GM19324 (cell line): ENCODE results near the gene HSPB9.

Source experiments
- ATAC-seq: cut with Tn5 transposase; IDR thresholded peaks from one replicate; pipeline ENCODE4 v1.9.1; 2021; ENCODE audit warnings: mild to moderate bottlenecking, moderate library complexity; ENCODE audit not compliant: unreplicated experiment, low FRiP score

The HSPB9 gene

GRCh38 chr17:42122371-42123303, at the start of gene HSPB9:
Gene HSPB9 (plus strand): TSS chr17:42122804. CDS start chr17:42122851, 47 bp downstream.
- no peak for ATAC-seq

GRCh38 chr17:42075789-42076188, 46.8 kb upstream of the HSPB9 start:
- no peak for ATAC-seq

DNA sequence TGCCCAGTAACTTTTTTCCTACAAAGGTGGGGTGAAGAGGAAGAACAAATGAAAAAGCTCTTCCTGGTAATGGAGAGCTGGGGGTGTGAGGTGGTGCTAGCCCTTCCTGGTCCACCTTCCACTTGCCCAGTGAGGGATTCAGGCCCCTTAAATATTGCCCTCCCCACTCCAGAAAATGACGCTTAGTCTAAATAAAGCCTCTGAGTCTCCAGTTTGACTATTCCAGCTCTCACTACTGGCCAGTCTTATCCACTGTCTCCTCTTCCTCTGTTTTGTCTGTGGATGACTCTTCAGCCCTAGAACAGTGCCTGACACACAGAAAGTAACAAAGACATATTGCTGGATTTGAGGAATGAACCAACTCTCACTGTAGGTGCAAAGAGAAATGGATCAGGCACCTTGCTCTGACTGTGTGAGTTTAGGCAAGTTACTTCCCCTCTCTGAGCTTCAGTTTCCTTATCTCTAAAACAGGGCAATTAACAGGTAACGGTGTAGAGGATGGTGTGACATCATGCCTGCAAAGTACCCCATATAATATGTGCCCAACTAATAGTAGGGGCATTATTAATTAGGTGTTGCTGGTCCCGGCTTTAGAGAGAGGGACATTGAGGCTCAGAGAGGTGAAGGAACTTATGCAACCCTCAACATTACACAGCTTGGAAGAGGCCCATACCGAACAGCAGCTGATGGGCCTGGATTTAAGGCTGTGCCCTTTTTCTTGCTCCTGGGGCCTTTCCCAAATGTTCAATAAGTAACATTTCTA, 45.6 kb upstream of the HSPB9 start:
- no peak for ATAC-seq

GRCh38 chr17:42077755-42078154, 44.8 kb upstream of the HSPB9 start:
- ATAC-seq: no peak

GRCh38 chr17:42078396-42079043, 44.1 kb upstream of the HSPB9 start:
- no peak for ATAC-seq

- ATAC-seq: no peak
Measured at GRCh38 chr17:42079541-42079940, 43.1 kb upstream of the HSPB9 start.

DNA sequence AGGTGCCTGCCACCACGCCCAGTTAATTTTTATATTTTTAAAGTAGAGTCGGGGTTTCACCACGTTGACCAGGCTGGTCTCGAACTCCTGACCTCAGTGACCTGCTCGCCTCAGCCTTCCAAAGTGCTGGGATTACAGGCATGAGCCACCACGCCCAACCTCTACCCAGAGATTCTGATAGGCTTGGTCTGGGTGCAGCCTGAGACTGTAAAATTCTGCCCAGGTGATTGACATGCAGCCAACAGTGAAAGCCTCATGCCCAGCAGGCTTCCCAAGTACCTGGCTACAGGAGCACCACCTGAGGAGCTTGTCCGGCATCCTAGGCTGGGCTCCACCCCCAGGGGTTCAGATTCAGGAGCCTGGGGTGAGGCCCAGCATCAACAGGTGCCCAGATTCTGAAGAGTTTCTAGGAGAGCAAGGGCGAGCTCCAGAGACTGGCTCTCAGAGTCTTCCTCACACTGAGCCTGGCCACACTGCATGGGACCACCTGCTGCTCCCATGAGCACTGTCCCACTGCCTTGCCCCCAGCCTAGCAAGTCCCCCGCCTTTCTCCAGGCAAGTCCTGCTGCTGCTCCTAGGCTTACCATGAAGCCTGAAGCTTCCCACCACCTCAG, 41.0 kb upstream of the HSPB9 start:
- no peak for ATAC-seq

DNA sequence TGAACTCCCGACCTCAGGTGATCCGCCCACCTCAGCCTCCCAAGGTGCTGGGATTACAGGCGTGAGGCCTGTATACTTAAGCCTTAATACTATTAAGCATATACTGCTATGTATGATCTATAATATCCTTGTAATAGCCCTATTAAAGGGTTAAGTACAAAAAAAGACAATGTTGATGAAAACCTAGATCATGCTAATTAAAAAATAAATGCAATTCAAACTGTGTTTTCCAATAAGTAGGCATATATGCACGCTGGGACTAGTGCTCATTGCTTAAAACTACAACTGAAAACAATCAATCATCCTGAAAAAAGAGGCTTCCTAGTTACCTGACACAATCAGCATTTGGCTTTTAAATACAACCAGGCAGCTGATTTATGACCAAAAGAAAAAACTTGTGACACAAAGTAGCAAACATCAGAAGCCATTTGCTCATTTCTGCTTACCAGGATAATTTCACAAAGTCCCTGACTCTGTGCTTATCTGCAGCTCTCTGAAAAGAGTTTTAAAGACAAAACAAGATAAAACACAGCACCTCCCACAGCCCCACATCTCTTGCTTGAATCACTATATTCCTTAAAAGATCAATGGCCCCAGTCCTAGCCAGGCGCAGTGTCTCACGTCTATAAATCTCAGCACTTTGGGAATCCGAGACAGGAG, 35.4 kb upstream of the HSPB9 start:
- ATAC-seq: no peak

- ATAC-seq: no peak
Measured at GRCh38 chr17:42087736-42088705, 34.6 kb upstream of the HSPB9 start.

DNA sequence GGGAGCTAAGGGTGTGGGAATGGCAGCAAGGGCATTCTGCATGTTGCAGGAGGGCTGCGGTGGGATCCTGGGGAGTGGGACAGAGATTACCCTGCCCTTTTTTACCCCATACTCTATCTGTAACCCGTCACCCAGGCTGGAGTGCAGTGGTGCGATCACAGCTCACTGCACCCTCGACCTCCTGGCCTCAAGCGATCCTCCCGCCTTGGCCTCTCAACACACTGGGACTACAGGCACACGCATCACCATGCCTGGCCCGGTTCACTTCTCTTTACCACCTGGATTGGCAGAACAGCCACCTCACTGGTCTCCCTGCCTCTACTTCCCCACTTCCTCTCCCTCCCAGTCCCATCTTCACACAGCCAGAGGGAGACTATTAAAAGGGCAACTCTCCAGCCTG, 33.9 kb upstream of the HSPB9 start:
- ATAC-seq: no peak

DNA sequence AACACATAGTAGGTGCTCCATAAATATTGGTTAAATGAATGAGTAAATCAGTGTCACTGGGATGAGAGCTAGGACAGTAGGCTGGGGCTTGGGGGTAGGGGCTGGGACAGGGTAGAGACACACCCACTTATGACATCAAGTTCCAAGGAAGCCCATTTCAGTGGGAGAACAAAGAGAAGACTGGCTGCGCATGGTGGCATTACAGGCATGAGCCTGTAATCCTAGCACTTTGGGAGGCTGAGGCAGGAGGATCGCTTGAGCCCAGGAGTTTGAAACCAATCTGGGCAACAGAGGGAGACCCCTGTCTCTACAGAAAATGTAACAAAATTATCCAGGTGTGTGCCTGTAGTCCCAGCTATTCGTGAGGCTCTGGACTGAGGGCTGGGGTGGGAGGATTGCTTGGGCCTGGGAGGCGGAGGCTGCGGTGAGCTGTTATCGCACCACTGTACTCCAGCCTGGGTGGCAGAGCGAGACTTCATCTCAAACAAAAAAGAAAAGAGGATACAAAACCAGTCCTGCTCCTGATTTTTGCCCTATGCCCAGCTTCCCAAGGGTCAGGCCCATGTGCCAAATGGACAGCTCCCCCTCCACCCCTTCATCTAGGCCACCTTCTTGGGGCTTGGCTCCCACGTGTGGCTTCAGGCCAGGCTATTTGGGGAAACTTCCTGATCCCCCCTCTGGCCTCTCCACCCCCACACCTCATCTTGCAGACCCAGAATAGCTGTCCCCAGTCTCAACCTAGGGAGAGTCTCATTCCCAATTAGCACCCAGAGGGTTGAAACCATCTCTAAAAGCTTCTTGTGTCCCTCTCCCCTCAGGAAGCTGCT, 31.4 kb upstream of the HSPB9 start:
- no peak for ATAC-seq

- no peak for ATAC-seq
Measured at GRCh38 chr17:42092939-42093338, 29.7 kb upstream of the HSPB9 start.

- no peak for ATAC-seq
Measured at GRCh38 chr17:42094375-42095069, 28.1 kb upstream of the HSPB9 start.

DNA sequence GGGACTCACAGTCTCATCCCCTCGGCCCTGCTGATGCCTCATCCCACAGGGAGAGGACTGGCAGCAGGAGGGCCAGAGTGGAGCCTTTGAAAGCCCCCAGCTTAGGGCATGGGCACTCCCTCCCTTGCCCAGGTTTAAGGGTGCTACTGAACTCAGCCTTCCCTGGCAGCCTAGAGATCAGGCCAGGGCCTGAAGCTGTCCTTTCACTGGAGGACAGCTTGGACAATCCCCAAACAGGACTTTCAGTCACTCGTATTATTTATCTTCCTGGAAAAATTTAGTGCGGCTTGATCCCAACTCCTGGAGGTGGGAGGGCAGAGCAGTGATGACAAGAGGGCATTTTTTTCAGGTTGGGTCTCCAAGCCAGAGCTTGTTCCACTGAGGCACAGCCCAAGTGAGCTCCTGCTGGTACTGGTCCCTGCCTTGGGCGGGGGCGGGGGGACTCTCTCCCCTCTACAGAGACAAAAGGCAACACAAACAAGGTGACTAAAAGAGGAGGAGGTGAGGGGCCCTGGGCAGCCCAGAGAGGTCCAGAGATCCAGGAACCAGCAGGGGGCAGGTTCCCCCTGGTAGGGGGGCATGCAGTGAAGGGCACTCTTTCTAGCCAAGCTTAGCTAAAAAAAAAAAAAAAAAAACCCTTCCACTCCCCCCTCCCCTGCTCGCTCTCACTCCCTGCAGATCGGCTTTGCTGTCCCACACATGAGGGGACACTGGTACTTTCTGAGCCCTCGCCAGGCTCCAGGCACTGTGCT, 26.1 kb upstream of the HSPB9 start:
- no peak for ATAC-seq

DNA sequence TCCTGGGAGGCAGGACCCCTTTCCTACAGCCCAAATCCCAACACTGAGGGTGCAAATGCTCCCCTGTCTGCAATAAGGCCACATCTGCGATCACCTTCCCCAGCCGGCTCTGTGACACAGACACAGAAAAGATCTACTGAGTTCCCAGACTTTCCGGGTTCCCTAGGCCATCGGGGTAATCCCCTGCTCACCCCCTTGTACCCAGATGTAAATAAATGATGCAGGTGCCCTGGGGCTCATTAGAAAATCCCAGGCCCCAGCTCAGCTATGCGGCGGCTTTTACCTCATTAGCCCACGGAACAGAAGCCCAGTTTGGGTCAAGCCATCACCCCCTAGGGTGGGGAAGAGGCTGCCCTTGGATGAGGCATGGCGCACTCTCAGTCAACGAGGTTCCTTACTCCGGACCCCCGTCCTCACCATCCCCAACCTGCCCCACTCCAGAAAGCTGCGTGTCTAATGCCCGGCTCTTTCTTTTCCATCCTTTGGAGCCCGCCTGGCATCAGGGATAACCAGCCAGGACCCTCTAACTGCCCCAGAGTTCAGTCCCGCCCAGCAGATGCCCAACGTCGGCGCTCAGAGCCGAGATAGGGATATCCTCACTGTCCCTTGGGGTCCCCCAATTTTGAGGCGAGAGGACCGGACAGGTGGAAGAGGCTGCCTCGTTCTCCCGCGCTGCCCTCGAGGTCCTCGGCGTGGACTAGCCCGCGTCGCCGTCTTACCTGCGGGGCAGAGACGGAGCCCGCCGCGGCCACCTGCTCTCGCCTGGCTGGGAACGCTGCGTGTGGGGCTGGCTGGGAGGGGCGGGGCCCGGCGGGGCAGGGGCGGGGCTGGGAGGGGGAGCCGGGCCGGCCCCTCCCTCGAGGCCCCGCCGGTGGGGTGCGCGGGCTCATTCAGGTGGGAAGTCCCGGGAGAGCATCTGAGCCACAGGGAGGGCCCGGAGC, 24.6 kb upstream of the HSPB9 start, which contains the start of gene ZNF385C:
ZNF385C (minus strand) TSS at position 783 of the 941 bp plus-strand sequence. CDS start 35,417 bp downstream, outside the sequence.
- ATAC-seq: no peak
